ENCODE measurements around the gene ENKD1.
A peak's percentile ranks its signal among the peaks of the same experiment; 100 is the strongest.
"Not testable (repeated sequence)": the region's sequence is repeated elsewhere in the genome, so short reads cannot be mapped to it uniquely, and the experiment has no call there.

ENKD1 gene, protein sequence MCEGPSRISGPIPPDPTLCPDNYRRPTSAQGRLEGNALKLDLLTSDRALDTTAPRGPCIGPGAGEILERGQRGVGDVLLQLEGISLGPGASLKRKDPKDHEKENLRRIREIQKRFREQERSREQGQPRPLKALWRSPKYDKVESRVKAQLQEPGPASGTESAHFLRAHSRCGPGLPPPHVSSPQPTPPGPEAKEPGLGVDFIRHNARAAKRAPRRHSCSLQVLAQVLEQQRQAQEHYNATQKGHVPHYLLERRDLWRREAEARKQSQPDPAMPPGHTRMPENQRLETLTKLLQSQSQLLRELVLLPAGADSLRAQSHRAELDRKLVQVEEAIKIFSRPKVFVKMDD

GRCh38 chr16:67666559-67667452 lies at the start of gene ENKD1, which contains the start of gene C16orf86:
ENKD1 (minus strand) TSS chr16:67666750; CDS start chr16:67666442, 308 bp downstream.
C16orf86 (plus strand) TSS chr16:67666814; CDS start chr16:67666971, 157 bp downstream.
- peak; percentile 78 for DNase-seq (ENCODE audit: low read depth)

- no peak for DNase-seq (ENCODE audit: low read depth)
Measured at GRCh38 chr16:67716097-67716496, 49.5 kb upstream of the ENKD1 start.

- no peak for DNase-seq (ENCODE audit: low read depth)
Measured at GRCh38 chr16:67714522-67714921, 48.0 kb upstream of the ENKD1 start.

GRCh38 chr16:67713647-67714273 lies 47.2 kb upstream of the ENKD1 start:
- DNase-seq (ENCODE audit: low read depth): no peak

DNA sequence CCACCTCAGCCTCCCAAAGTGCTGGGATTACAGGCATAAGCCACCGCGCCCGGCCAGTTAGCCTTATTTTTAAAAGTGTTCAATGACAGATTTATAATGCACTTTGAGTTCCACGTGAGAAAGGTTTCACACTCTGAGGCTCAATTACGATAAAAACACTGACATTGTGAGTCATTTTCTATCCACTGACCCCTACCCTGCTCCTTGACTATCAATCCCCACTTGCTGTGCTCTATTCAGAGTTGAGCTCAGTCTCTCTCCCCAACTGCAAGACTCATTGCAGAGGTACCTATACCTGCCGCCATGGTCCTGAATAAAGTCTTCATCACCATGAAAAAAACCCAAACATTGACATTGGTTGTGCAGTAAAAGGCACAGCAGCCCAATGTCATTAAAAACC lies 44.1 kb upstream of the ENKD1 start:
- no peak for DNase-seq (ENCODE audit: low read depth)

- DNase-seq (ENCODE audit: low read depth): no peak
Measured at GRCh38 chr16:67709050-67709449, 42.5 kb upstream of the ENKD1 start.

DNA sequence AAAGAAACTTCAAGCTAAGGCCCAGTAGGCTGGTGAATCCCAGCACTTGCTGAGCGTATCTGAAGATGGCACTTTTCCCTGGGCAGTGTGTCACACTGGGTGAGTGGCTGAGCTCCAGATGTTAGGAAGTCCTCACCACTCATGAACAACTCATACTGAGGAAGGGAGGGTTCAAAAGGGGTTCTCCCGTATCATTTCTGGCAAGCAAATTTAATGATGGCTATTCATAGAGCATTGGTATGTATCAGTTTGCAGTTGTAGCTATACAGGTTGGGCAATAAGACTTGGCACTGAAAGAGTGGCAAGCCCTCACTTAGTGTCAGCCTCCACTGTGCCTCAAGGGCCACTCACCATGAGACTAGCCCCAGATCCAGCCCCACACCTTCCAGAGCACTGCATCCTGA lies 41.8 kb upstream of the ENKD1 start:
- no peak for DNase-seq (ENCODE audit: low read depth)

GRCh38 chr16:67707790-67708189 lies 41.2 kb upstream of the ENKD1 start:
- no peak for DNase-seq (ENCODE audit: low read depth)

GRCh38 chr16:67707210-67707609 lies 40.7 kb upstream of the ENKD1 start:
- DNase-seq (ENCODE audit: low read depth): no peak

DNA sequence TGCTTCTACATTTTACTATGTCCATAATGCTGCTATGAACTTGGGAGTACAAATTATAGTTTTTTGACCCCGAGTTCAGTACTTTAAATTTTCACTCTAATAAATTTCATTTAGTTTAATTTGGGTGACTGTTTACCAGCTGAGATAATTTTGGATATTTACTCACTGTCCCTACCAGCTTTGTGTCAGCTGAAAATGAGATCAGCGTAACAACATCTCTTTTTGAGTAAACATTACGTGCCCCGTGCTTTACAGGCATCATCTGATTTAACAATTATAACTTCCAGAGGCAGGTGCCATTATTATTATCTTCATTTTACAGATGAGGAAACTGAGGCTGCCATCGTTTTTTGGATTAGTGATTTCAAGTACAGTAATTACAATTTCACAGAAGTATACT lies 37.6 kb upstream of the ENKD1 start:
- DNase-seq (ENCODE audit: low read depth): no peak

GRCh38 chr16:67703626-67704025 lies 37.1 kb upstream of the ENKD1 start:
- DNase-seq (ENCODE audit: low read depth): no peak

DNA sequence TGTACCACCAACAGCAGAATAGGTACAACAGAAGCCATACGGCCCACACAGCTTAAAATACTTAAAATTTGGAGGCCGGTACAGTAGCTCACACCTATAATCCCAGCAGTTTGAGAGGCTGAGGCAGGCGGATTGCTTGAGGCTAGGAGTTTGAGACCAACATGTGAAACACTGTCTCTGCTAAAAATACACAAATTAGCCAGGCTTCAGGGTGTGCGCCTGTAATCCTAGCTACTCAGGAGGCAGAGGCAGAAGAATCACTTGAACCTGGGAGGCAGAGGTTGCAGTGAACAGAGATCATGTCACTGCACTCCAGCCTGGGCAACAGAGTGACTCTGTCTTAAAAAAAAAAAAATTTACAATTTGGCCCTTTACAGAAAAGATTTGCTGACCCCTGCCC lies 35.6 kb upstream of the ENKD1 start:
- no peak for DNase-seq (ENCODE audit: low read depth)

DNA sequence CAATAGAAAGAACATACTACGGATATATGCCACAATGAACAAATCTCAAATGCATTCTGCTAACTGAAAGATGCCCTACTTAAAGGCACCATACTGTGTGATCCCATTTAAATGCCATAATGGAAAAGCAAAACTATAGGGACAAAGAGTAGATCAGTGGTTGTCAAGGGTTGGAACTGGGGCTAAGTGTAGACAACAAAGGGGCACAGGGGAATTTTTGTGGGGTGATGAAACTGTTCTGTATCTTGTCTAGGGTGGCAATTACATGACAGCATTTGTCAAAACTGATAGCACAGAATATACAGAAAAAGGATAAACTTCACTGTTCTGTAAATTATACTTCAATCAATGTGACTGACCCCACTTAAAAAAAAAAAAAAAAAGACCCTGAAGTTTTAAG lies 34.9 kb upstream of the ENKD1 start:
- no peak for DNase-seq (ENCODE audit: low read depth)

GRCh38 chr16:67699265-67699664 lies 32.7 kb upstream of the ENKD1 start:
- no peak for DNase-seq (ENCODE audit: low read depth)

- no peak for DNase-seq (ENCODE audit: low read depth)
Measured at GRCh38 chr16:67697422-67698185, 31.1 kb upstream of the ENKD1 start.

DNA sequence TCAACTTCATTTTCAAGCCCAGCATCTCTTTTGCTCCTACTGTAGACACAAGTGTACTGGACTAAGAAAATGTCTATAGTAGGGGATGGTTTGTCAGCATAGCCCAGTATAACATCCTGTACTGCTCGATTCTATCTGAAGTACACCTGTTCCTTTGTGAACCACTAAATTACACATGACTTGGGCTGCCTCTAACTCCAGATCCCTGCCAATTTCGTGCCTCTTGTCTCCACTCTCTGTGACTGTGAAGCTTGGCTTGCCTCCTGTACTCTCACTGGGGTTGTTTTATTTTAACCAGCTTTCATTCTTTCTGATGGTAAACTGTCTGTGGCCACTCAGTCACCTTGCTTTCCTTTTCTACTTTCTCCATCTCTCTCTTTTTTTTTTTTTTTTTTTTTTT lies 28.1 kb upstream of the ENKD1 start:
- DNase-seq (ENCODE audit: low read depth): no peak

GRCh38 chr16:67693517-67694285 lies 27.2 kb upstream of the ENKD1 start:
- not testable (repeated sequence) for DNase-seq (ENCODE audit: low read depth)

DNA sequence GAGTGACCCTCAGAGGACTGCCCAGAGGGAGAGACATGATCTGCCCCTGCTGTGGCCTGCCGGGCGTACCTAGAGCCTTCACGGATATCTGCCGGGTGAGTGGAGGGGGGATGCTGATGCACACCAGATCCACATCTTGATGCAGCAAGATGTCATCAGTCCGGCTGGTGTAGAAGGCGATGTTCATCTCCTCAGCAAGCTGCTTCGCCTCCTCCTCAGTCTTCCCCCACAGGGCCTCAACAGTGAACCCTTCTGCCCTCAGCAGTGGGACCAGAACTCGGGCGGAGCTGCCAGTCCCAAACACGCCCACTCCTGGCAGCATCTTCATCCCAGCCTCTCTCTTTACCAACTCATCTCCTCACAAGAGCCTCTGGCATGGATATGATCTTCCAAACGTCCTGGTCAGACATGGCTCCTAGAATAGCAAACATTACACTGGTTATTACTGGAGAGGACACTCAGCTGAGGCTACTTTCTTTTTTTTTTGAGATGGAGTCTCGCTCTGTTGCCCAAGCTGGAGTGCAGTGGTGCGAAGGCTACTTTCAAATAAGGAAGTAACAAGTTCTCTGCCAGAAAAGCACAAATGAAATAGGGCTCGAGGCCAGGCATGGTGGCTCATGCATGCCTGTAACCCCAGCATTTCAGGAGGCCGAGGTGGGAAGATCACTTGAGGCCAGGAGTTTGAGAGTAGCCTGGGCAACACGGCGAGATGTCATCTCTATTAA lies 19.0 kb upstream of the ENKD1 start:
- no peak for DNase-seq (ENCODE audit: low read depth)

- no peak for DNase-seq (ENCODE audit: low read depth)
Measured at GRCh38 chr16:67683767-67684166, 17.2 kb upstream of the ENKD1 start.

Data from activated T-cell treated with anti-CD3 and anti-CD28 coated beads for 48 hours (primary cell).